Measurements from ENCODE around the gene TNNT2. TPM values are rescaled to one million over a fixed set of nuclear protein-coding genes. Genes with fewer than 3 reads are reported as not detected.

The TNNT2 gene
- total and polyA plus RNA-seq, 2 of the 8 experiments (the other 6 are each of a cell fraction or from before 2014, with no cell fraction given): 3.1 to 21.0 TPM

GRCh38 chr1:201353186-201353940 lies 24.1 kb downstream of the TNNT2 start:
- H2BK120ac ChIP-seq (replicated peaks; ENCODE audit: low read depth, low read length): no peak overlapping the region
- H3K4me3 ChIP-seq (ENCODE audit: extremely low read depth in 1 of 4, insufficient read depth in 2 of 4, low read depth in 3 of 4, low read length in 4 of 4): no peak overlapping the region
- H3K27me3 ChIP-seq (replicated peaks in 1 of 4; ENCODE audit: control insufficient read depth in 3 of 4, extremely low read depth in 1 of 4, insufficient read depth in 3 of 4, low read length in 3 of 4): no peaks in the 10 kb centered on the region
- no peaks in the 10 kb centered on the region for H3K79me2 ChIP-seq (ENCODE audit: control insufficient read depth in 1 of 2, insufficient read depth in 2 of 2, low read length in 2 of 2)
- no peak overlapping the region for H2AFZ ChIP-seq (ENCODE audit: low read length)
- WGBS, 2 experiments (ENCODE audit: extremely low coverage in 1 of 2, insufficient coverage in 1 of 2, insufficient read length in 1 of 2, insufficient replicate concordance in 2 of 2, low coverage in 1 of 2, low lambda C conversion rate in 2 of 2, missing lambda C conversion rate in 1 of 2): 83% methylated on average over 13 of the region's 13 CpGs; no CpG with 5 or more reads in 1 of the 2 experiments
- no peaks in the 10 kb centered on the region for H3K9me3 ChIP-seq (ENCODE audit: insufficient read depth in 2 of 2, low read depth in 1 of 2, low read length in 1 of 2)
- H2BK20ac ChIP-seq (ENCODE audit: low read length): no peak overlapping the region
- no peaks in the 10 kb centered on the region for H3K36me3 ChIP-seq (ENCODE audit: control insufficient read depth in 2 of 4, insufficient read depth in 4 of 4, low read length in 3 of 4)
- H3K9ac ChIP-seq (replicated peaks in 1 of 4; ENCODE audit: extremely low read depth in 1 of 4, low read depth in 3 of 4, low read length in 3 of 4): no peak overlapping the region
- H4K20me1 ChIP-seq (replicated peaks in 1 of 2; ENCODE audit: control insufficient read depth in 1 of 2, insufficient read depth in 2 of 2, low read length in 2 of 2): no peaks in the 10 kb centered on the region
- no peak overlapping the region for H3K4ac ChIP-seq (replicated peaks; ENCODE audit: insufficient read length, low read depth, low read length)
- H3K79me1 ChIP-seq (ENCODE audit: low read depth, low read length): no peaks in the 10 kb centered on the region
- no peak overlapping the region for H3K56ac ChIP-seq (replicated peaks; ENCODE audit: insufficient read length, low read depth, low read length)
- H2BK5ac ChIP-seq (ENCODE audit: low read depth, low read length): no peak overlapping the region
- H3K18ac ChIP-seq (ENCODE audit: extremely low read depth, low read length): no peak overlapping the region
- no peak overlapping the region for H2AK5ac ChIP-seq (ENCODE audit: low read depth, low read length)
- no peak overlapping the region for H3K27ac ChIP-seq (ENCODE audit: low read depth, low read length)
- H3K23me2 ChIP-seq (ENCODE audit: low read depth, low read length): no peaks in the 10 kb centered on the region
- no peak for DNase-seq (ENCODE audit: low read depth in 1 of 2, low spot score in 2 of 2)
- no peak overlapping the region for H3K23ac ChIP-seq (ENCODE audit: insufficient read length)
- H3K4me1 ChIP-seq (replicated peaks in 1 of 4; ENCODE audit: control insufficient read depth in 3 of 4, insufficient read depth in 4 of 4, low read length in 3 of 4): peaks cover 0 to 10% (median 3%) of the 10 kb centered on the region in 4 experiments; a peak in 6 of 7 replicates
- no peak overlapping the region for H3K14ac ChIP-seq (ENCODE audit: insufficient read length)
- no peak overlapping the region for H4K91ac ChIP-seq (replicated peaks; ENCODE audit: insufficient read length, low read length)
- POLR2A ChIA-PET (ENCODE audit: partially characterized antibody): interaction anchor here (0.8 kb wide), 1 partner anchor 24 kb away, joined by 3 read pairs; the partner anchor contains the start of gene TNNT2
- H4K8ac ChIP-seq (ENCODE audit: extremely low read depth, insufficient read depth, low read length): no peak overlapping the region
- no peak overlapping the region for H3K4me2 ChIP-seq (ENCODE audit: insufficient read depth in 1 of 2, low read depth in 2 of 2, low read length in 2 of 2)
- no peak overlapping the region for H4K5ac ChIP-seq (ENCODE audit: insufficient read length, low read depth, low read length)
- no peak for FAIRE-seq
- CTCF ChIA-PET (ENCODE audit: partially characterized antibody): interaction anchor here (0.6 to 13.2 kb wide), 13 partner anchors 6 to 99 kb away, joined by 3 to 271 read pairs (median 5); no protein-coding TSS in a partner anchor
- H2BK12ac ChIP-seq (ENCODE audit: low read depth, low read length): 0 out of 2 replicates have a peak overlapping the region, but pooled peaks have one; percentile 6
- H2BK15ac ChIP-seq (ENCODE audit: low read length): no peak overlapping the region
- no peak for TF ChIP-seq RBBP5 (IDR thresholded peaks at IDR 0.05; ENCODE audit: borderline replicate concordance, low read depth, low read length)
- TF ChIP-seq RFX5 (IDR thresholded peaks at IDR 0.05; ENCODE audit: borderline replicate concordance, low read depth, low read length): no peak
- TF ChIP-seq MAX (IDR thresholded peaks at IDR 0.05): no peak
- TF ChIP-seq EGR1 (IDR thresholded peaks at IDR 0.05; ENCODE audit: borderline replicate concordance, low read depth, low read length): no peak
- TF ChIP-seq JUND (IDR thresholded peaks at IDR 0.05; ENCODE audit: low read length): no peak
- no peak for TF ChIP-seq CTBP2 (IDR thresholded peaks at IDR 0.05; ENCODE audit: borderline replicate concordance, insufficient read depth, insufficient read length, low read length)
- TF ChIP-seq SIX5 (IDR thresholded peaks at IDR 0.05; ENCODE audit: low read depth, low read length): no peak
- no peak for TF ChIP-seq EZH2 (IDR thresholded peaks at IDR 0.05; ENCODE audit: low read depth, low read length, severe bottlenecking)
- no peak for TF ChIP-seq CTCF (IDR thresholded peaks at IDR 0.05; ENCODE audit: control extremely low read depth in 1 of 3, insufficient read depth in 1 of 3, low read depth in 1 of 3, low read length in 3 of 3)

Data from H1 (cell line).